IMR-90 (cell line): ENCODE data around the gene PARL.

ENCODE experiments used
- BHLHE40 ChIP-seq: fragments of 150-350 bp; IDR thresholded peaks from 2 replicates; pipeline ENCODE4 v1.6.1; 2016; ENCODE audit warnings: mild to moderate bottlenecking, low read depth, low read length
- CEBPB ChIP-seq: IDR thresholded peaks from 2 replicates; pipeline ENCODE4 v1.6.1; 2012; ENCODE audit warnings: low read depth, low read length, improper control_type of control experiment
- CHD1 ChIP-seq: IDR thresholded peaks from 2 replicates; pipeline ENCODE4 v1.6.1; 2012; ENCODE audit warnings: low read depth, low read length, improper control_type of control experiment
- CTCF ChIP-seq: conservative IDR thresholded peaks from 2 replicates; pipeline ENCODE4 v1.5.1; 2012; ENCODE audit warnings: mild to moderate bottlenecking, low read depth, low read length, improper control_type of control experiment
- ELK1 ChIP-seq: fragments of 150-350 bp; IDR thresholded peaks from 2 replicates; pipeline ENCODE4 v1.6.1; 2016; ENCODE audit warnings: low read depth, mild to moderate bottlenecking, low read length, moderate library complexity, borderline replicate concordance
- FOS ChIP-seq: fragments of 150-350 bp; IDR thresholded peaks from 2 replicates; pipeline ENCODE4 v1.6.1; 2016; ENCODE audit warnings: low read depth, low read length
- MAZ ChIP-seq: IDR thresholded peaks from 2 replicates; pipeline ENCODE4 v1.6.1; 2012; ENCODE audit warnings: low read depth, mild to moderate bottlenecking, low read length, improper control_type of control experiment, moderate library complexity, borderline replicate concordance
- POLR2A ChIP-seq: IDR thresholded peaks from 2 replicates; pipeline ENCODE4 v1.6.1; 2012; ENCODE audit warnings: mild to moderate bottlenecking, low read depth, low read length
- RCOR1 ChIP-seq: IDR thresholded peaks from 2 replicates; pipeline ENCODE4 v1.6.1; 2012; ENCODE audit warnings: mild to moderate bottlenecking, low read length, improper control_type of control experiment; ENCODE audit not compliant: insufficient replicate concordance
- RFX5 ChIP-seq: IDR thresholded peaks from 2 replicates; pipeline ENCODE4 v1.8.0; 2012; ENCODE audit warnings: low read depth, mild to moderate bottlenecking, low read length, moderate library complexity

GRCh38 chr3:183904833-183905780 lies 20.4 kb upstream of the PARL start:
- TF ChIP-seq CEBPB (no peak), CTCF (no peak), FOS (no peak), POLR2A (no peak), ELK1 (no peak), MAZ (no peak), RCOR1 (no peak), CHD1 (no peak), RFX5 (no peak), BHLHE40 (no peak)
